Thoracic aorta (tissue), 2 donors: ENCODE measurements around the gene CHGA. TPM values are rescaled to one million over a fixed set of nuclear protein-coding genes. Genes with fewer than 3 reads are reported as not detected.

ENCODE experiments used
- ATAC-seq: fragments of 150-250 bp; one replicate; pipeline ENCODE4 v1.8.0; 2017; ENCODE audit warnings: low read depth; ENCODE audit not compliant: insufficient number of reproducible peaks, low FRiP score
- DNase-seq: peaks from one replicate; pipeline ENCODE4 v3.0.0-alpha.2; 2020; ENCODE audit warnings: low spot score
- H3K27ac ChIP-seq, 2 donors: fragments of 200-600 bp; sonication (generic); 1 replicate in 1 of 2; 2 replicates in 1 of 2; pipeline ENCODE4 v1.5.1; 2016; ENCODE audit warnings: mild to moderate bottlenecking in 2 of 2, moderate library complexity in 2 of 2
- H3K27me3 ChIP-seq: fragments of 200-600 bp; sonication (generic); replicated peaks from 2 replicates; pipeline ENCODE4 v1.6.0; 2016; ENCODE audit warnings: mild to moderate bottlenecking; ENCODE audit not compliant: insufficient read depth
- H3K36me3 ChIP-seq: fragments of 200-600 bp; sonication (generic); one replicate; pipeline ENCODE4 v1.5.1; 2016
- H3K4me1 ChIP-seq, 2 donors: fragments of 200-600 bp; sonication (generic); 1 replicate in 1 of 2; 2 replicates in 1 of 2; pipeline versions ENCODE4 v1.5.1 to v1.6.0; 2016; ENCODE audit warnings: low read depth in 2 of 2, mild to moderate bottlenecking in 1 of 2; ENCODE audit not compliant: control insufficient read depth in 1 of 2
- H3K4me3 ChIP-seq: fragments of 200-600 bp; sonication (generic); 2 replicates; pipeline ENCODE4 v1.5.1; 2016; ENCODE audit warnings: mild to moderate bottlenecking
- H3K9me3 ChIP-seq: fragments of 200-600 bp; sonication (generic); 2 replicates; pipeline ENCODE4 v1.5.1; 2016
- CTCF ChIP-seq: fragments of 200-600 bp; sonication (generic); IDR thresholded peaks from one replicate; pipeline ENCODE4 v1.5.1; 2019; ENCODE audit warnings: antibody characterized with exemption
- total RNA-seq, 2 donors: library from RNA; depleted of rRNA; stranded (reverse); fragments of >200 nt; gene quantifications; one replicate each; pipeline versions ENCODE4 v1.1.0 to v1.2.3, GENCODE V29; 2016

The CHGA gene
- total RNA-seq, 2 donors from 2014 or later = not detected

- DNase-seq = no peak
- TF ChIP-seq CTCF = no peak
- Histone ChIP-seq H3K27ac (no peak overlapping the region), H3K27me3 (no peaks in the 10 kb centered on the region), H3K36me3 (no peaks in the 10 kb centered on the region), H3K4me1 (no peaks in the 10 kb centered on the region), H3K4me3 (no peak overlapping the region), H3K9me3 (peaks cover 2% of the 10 kb centered on the region)
- ATAC-seq = no peak
Observed at GRCh38 chr14:92897922-92898565, 24.9 kb upstream of the CHGA start.

- TF ChIP-seq CTCF = no peak
- DNase-seq (no peak), ATAC-seq (no peak)
- no peaks in the 10 kb centered on the region for H3K9me3 ChIP-seq
- H3K27me3 ChIP-seq = no peaks in the 10 kb centered on the region
- no peak overlapping the region for H3K27ac ChIP-seq
- no peaks in the 10 kb centered on the region for H3K4me1 ChIP-seq
- no peak overlapping the region for H3K4me3 ChIP-seq
- H3K36me3 ChIP-seq = no peaks in the 10 kb centered on the region
Observed at GRCh38 chr14:92898566-92899131, 24.3 kb upstream of the CHGA start.

GRCh38 chr14:92900660-92901059 is 22.3 kb upstream of the CHGA start:
- H3K27ac ChIP-seq = no peak overlapping the region
- H3K27me3 ChIP-seq = no peaks in the 10 kb centered on the region
- H3K9me3 ChIP-seq = no peaks in the 10 kb centered on the region
- H3K4me3 ChIP-seq = no peak overlapping the region
- H3K4me1 ChIP-seq = no peaks in the 10 kb centered on the region
- no peak for ATAC-seq
- TF ChIP-seq CTCF = no peak
- DNase-seq = no peak
- H3K36me3 ChIP-seq = no peaks in the 10 kb centered on the region

GRCh38 chr14:92902191-92902590 is 20.8 kb upstream of the CHGA start:
- H3K4me3 ChIP-seq = no peak overlapping the region
- H3K27me3 ChIP-seq = no peaks in the 10 kb centered on the region
- no peak for TF ChIP-seq CTCF
- H3K27ac ChIP-seq = no peak overlapping the region
- no peaks in the 10 kb centered on the region for H3K36me3 ChIP-seq
- DNase-seq (no peak), ATAC-seq (no peak)
- no peaks in the 10 kb centered on the region for H3K9me3 ChIP-seq
- H3K4me1 ChIP-seq = no peaks in the 10 kb centered on the region

GRCh38 chr14:92902726-92903125 is 20.2 kb upstream of the CHGA start:
- ATAC-seq (no peak), DNase-seq (no peak)
- no peak for TF ChIP-seq CTCF
- H3K36me3 ChIP-seq = no peaks in the 10 kb centered on the region
- H3K9me3 ChIP-seq = no peaks in the 10 kb centered on the region
- no peak overlapping the region for H3K4me3 ChIP-seq
- no peak overlapping the region for H3K27ac ChIP-seq
- no peaks in the 10 kb centered on the region for H3K27me3 ChIP-seq
- no peaks in the 10 kb centered on the region for H3K4me1 ChIP-seq
